Psoas muscle (tissue), 8 donors: ENCODE measurements around the gene ZNF436. TPM values are rescaled to one million over a fixed set of nuclear protein-coding genes. Genes with fewer than 3 reads are reported as not detected.
"Not testable (repeated sequence)": the region's sequence is repeated elsewhere in the genome, so short reads cannot be mapped to it uniquely, and the experiment has no call there.

ENCODE experiments used
- ATAC-seq, 4 donors: fragments of 200-7000 bp; cut with Tn5 transposase; one replicate each; pipeline ENCODE4 v1.9.1; 2020; ENCODE audit warnings: moderate library complexity in 3 of 4, mild to moderate bottlenecking in 2 of 4
- DNase-seq, 2 donors: peaks; one replicate each; pipeline ENCODE4 v3.0.0-alpha.2; 2020
- H3K27ac ChIP-seq: fragments of 200-600 bp; one replicate; pipeline ENCODE4 v1.8.0; 2022
- H3K27me3 ChIP-seq, 3 donors: fragments of 200-600 bp in 1 of 3; one replicate each; pipeline versions ENCODE4 v1.6.1 to v1.8.0; 2013 to 2022; ENCODE audit warnings: low read length in 2 of 3, mild to moderate bottlenecking in 2 of 3, moderate library complexity in 1 of 3; ENCODE audit not compliant: insufficient read depth in 3 of 3
- H3K36me3 ChIP-seq, 2 donors: fragments of 200-600 bp in 1 of 2; one replicate each; pipeline versions ENCODE4 v1.6.1 to v1.8.0; 2013 to 2022; ENCODE audit warnings: low read depth in 1 of 2, mild to moderate bottlenecking in 1 of 2, moderate library complexity in 1 of 2; ENCODE audit not compliant: insufficient read depth in 1 of 2
- H3K4me1 ChIP-seq: fragments of 200-600 bp; one replicate; pipeline ENCODE4 v1.8.0; 2022
- H3K4me3 ChIP-seq: fragments of 200-600 bp; one replicate; pipeline ENCODE4 v1.8.0; 2022; ENCODE audit warnings: mild to moderate bottlenecking
- H3K9me3 ChIP-seq: fragments of 200-600 bp; one replicate; pipeline ENCODE4 v1.8.0; 2022
- WGBS, 3 donors: extraction: QIAGEN DNeasy Blood & Tissue Kit; methylation state at CpG; one replicate each; pipeline versions ENCODE4 v1.1.6 to v1.1.7; 2013; 5-methylcytosine and 5-hydroxymethylcytosine counted together
- intact Hi-C, 2 donors: fragments of 100-400 bp; cut with DNase I; formaldehyde crosslinking; loops; one replicate each; pipeline versions ENCODE4 v1.11.0 to v1.14.2; 2022
- polyA plus RNA-seq, 3 donors: library from polyadenylated mRNA; stranded (reverse); fragments of 200-250 nt; gene quantifications; one replicate each; pipeline ENCODE4 v1.2.3, GENCODE V29; 2013
- total RNA-seq, 4 donors: library from RNA; stranded (reverse); fragmentation: NEBNext Ultra II Directional in 2 of 4; extraction: Animal tissue kit (Norgen Biotek cat#: 25700) in 2 of 4; gene quantifications; one replicate each; pipeline versions ENCODE4 v1.2.1 to v1.2.4, GENCODE V29; 2021 to 2023
- TF ChIP-seq, protein P1 (sequence below): fragments of 200-600 bp; IDR thresholded peaks from one replicate; pipeline ENCODE4 v1.8.0; 2022; ENCODE audit warnings: antibody characterized with exemption
- donor health status: healthy with polysubstance abuse.
- donor health status: DM: no; HTN: no; CAD: no; lungs with moderate emphysema.
- donor health status: Bipolar disorder and iron deficiency.
- donor health status: healthy.
- donor health status: DM: yes; HTN: yes; CAD: no.
- donor health status: DM: no; HTN: no; CAD: no.
- donor health status: DM: no; HTN: no; CAD: no.
- donor health status: DM: yes; HTN: yes; CAD: no.

Gene ZNF436
- total and polyA plus RNA-seq, 7 donors = 2.2 to 11.5 (median 7.2) TPM

DNA sequence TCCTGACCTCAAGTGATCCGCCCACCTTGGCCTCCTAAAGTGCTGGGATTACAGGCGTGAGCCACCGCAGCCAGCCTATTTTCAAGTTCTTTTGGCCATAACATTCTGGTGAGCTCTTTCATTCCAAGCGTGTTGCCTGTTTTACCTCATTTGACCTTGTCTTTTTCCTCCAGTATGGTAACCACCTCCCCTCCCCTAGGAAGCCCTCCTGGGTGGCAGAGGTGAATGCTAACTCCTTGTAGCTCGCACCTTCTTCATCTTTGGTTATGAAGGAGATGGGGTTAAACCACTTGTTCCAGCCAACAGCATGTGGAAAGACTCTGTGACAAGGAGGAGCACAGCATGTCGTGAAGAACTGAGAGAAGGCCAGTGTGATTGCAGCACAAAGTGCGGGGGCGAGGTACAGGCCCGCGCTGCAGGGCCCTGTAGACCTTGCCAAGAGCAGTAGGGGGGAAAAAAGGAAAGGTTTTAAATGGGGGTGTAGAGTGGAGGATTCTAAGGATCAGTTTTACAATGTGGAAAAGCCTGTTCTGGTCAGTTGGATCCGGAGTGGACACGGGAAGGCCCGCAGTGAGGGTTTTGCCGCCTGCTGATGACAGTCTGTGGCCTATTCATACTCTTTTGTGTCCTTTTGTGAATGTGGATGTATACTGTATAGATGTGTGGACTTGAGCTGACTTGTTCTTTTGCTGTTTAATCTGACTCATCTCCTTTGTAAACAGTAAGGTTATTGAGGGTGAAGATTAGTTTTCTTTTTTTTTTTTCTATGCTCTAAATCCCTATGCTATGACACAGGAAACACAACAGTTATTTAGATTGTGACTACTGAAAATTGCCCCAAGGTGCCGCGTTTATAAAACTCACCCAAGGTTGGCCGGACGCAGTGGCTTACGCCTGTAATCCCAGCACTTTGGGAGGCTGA is 7.5 kb upstream of the ZNF436 start:
- H3K27me3 ChIP-seq = no peaks in the 10 kb centered on the region
- H3K27ac ChIP-seq = peak overlapping the region; percentile 60
- ATAC-seq (peak; percentile 28 to 63 (median 60)), DNase-seq (peak in 1 of 2 donors; percentile 73)
- no peaks in the 10 kb centered on the region for H3K9me3 ChIP-seq
- peaks cover 0 to 13% of the 10 kb centered on the region in 2 donors for H3K36me3 ChIP-seq
- TF ChIP-seq, protein P1, sequence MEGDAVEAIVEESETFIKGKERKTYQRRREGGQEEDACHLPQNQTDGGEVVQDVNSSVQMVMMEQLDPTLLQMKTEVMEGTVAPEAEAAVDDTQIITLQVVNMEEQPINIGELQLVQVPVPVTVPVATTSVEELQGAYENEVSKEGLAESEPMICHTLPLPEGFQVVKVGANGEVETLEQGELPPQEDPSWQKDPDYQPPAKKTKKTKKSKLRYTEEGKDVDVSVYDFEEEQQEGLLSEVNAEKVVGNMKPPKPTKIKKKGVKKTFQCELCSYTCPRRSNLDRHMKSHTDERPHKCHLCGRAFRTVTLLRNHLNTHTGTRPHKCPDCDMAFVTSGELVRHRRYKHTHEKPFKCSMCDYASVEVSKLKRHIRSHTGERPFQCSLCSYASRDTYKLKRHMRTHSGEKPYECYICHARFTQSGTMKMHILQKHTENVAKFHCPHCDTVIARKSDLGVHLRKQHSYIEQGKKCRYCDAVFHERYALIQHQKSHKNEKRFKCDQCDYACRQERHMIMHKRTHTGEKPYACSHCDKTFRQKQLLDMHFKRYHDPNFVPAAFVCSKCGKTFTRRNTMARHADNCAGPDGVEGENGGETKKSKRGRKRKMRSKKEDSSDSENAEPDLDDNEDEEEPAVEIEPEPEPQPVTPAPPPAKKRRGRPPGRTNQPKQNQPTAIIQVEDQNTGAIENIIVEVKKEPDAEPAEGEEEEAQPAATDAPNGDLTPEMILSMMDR = no peak
- intact Hi-C loops = no loop called here
- no peak overlapping the region for H3K4me3 ChIP-seq
- H3K4me1 ChIP-seq = peaks cover 19% of the 10 kb centered on the region
- 55 to 68% (median 58%) methylated on average over 19 of the region's 19 CpGs for WGBS, 3 donors

DNA sequence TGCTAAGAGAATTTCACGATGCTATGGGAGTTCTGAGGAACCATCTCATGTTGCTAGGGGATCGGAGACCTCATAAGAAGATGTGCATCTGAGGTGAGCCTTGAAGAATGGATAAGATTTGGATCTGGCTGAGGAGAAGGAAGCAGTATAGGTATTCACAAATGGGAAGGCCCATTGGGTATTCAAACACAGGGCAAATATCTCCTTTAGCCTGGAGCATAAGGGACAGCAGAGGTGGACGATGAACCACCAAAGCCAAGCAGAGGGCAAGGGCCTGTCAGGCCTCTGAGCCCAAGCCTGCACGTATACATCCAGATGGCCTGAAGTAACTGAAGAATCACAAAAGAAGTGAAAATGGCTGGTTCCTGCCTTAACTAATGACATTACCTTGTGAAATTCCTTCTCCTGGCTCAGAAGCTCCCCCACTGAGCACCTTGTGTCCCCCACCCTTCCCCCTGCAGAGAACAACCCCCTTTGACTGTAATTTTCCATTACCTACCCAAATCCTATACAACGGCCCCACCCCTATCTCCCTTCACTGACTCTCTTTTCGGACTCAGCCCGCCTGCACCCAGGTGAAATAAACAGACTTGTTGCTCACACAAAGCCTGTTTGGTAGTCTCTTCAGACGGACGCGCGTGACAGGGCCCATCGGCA is 4.6 kb upstream of the ZNF436 start:
- intact Hi-C loops, H3K9me3 ChIP-seq, H3K36me3 ChIP-seq, DNase-seq, H3K4me3 ChIP-seq, H3K27me3 ChIP-seq, ATAC-seq: not testable (repeated sequence)
- Histone ChIP-seq H3K4me1 (peaks cover 43% of the 10 kb centered on the region), H3K27ac (peak overlapping the region; percentile 44)
- 86 to 88% (median 88%) methylated on average over 12 of the region's 12 CpGs for WGBS, 3 donors

DNA sequence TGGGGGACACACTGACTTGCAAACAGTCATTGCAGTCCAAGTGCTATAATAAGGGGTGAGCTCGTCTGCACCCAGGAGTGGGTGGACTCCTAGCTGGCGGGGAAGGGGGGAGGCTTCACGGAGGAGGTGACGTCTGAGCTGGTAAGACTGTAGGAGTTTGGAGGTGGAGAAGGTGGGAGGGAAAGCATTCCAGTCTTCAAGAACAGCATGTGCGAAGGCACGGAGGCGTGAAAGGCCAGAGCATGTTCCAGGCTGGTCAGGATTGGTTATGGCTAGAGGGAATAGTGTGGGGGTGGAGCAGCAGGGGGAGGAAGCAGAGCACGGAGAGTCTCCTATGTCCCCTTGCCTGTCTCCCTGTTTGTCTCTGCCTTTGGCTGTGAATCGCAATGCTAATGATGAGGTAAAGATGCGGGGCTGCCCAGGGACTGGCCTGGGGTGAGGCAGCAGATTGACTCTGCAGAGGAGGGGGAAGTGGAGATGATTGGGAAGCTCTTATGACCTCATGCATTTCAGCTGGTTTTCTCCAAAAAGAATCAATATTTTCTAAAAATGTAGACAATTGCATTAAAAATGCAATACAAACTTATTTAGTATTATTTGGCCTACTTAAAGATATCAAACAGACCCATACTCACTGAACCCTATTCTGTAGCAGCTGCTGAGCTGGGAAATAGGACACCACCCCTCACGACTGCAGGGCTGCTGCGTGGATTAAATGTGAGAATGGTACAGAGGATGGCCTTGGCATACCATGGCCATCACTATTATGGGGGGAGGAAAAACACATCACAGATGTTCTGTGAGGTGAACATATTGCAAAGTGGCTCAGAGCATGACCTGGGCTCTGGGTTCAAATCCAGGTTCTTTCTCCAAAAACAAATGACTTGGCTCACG is 2.6 kb upstream of the ZNF436 start:
- H3K27ac ChIP-seq = peak overlapping the region; percentile 98
- no peaks in the 10 kb centered on the region for H3K27me3 ChIP-seq
- intact Hi-C loops = no loop called here
- 36 to 56% (median 43%) methylated on average over 13 of the region's 13 CpGs for WGBS, 3 donors
- no peak overlapping the region for H3K4me3 ChIP-seq
- no peaks in the 10 kb centered on the region for H3K9me3 ChIP-seq
- peak in 2 of 4 donors; percentile 3 to 11 for ATAC-seq
- DNase-seq = peak in 1 of 2 donors; percentile 15
- H3K4me1 ChIP-seq = peaks cover 48% of the 10 kb centered on the region
- TF ChIP-seq, protein P1 = no peak
- peaks cover 0 to under 1% of the 10 kb centered on the region in 2 donors for H3K36me3 ChIP-seq

DNA sequence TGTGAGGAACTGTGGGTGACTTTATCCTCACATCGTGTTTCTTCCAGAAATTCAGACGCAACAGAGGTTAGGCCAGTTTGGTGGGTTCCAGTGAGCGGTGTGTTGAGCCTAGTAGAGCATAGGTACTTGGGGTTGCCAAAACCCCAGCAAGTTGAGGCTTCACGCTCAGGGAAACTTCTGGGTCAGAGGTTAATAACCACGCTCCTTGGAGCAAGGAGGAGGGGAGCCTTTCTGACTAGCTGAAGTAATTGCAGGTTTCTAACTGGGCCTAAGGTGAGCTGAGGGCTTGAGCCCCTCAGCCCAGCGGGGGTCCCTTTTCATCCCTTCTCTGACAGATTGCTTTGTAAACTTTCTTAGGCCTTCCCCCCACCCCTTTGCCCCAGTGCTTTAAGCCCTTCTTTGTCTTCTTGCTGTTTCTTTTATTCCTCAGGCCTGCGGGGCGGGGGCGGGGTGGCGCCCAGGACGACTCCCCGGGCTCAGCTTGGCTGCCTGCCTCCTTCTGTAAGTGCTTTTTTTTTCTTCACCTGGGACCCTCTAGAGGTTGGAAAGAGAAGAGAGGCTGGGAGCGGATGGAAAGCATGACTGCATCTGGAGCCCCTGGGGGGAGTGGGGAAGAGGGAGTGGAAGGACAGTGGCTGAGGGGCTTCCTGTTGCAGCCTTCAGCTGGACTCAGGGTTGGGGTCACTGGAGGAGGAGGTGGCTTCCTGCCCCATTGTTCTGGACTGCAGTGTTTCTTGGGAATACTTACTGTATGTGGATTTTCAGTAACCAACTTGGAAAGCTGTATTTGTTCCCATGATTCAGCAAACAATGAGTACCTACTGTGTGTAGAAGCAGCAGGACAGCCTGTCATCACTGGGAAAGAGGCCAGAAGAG is 1.3 kb upstream of the ZNF436 start:
- TF ChIP-seq, protein P1 = no peak
- DNase-seq = no peak
- no peak for ATAC-seq
- 30 to 41% (median 34%) methylated on average over 13 of the region's 13 CpGs for WGBS, 3 donors
- intact Hi-C loops = no loop called here
- Histone ChIP-seq H3K27ac (peak overlapping the region; percentile 98), H3K9me3 (peaks cover 3% of the 10 kb centered on the region), H3K4me1 (peaks cover 49% of the 10 kb centered on the region), H3K36me3 (peaks cover 2 to 13% of the 10 kb centered on the region in 2 donors), H3K27me3 (no peaks in the 10 kb centered on the region), H3K4me3 (peak overlapping the region; percentile 89)
